ENCODE results near the gene THOC6. TPM values are rescaled to one million over a fixed set of nuclear protein-coding genes. Genes with fewer than 3 reads are reported as not detected.

THOC6 gene
- total RNA-seq, 1 donor = 23.5 TPM

- no peak overlapping the region for H2AFZ ChIP-seq (ENCODE audit: low read length)
- no peak for DNase-seq (ENCODE audit: insufficient read length, low spot score, missing footprints)
These were observed 8.8 kb downstream of the THOC6 start for GRCh38 chr16:3032624-3033023.

GRCh38 chr16:3035289-3035971 lies 11.6 kb downstream of the THOC6 start:
- Histone ChIP-seq H3K4me3 (ENCODE audit: insufficient read depth, low read length) (no peak overlapping the region), H3K27me3 (ENCODE audit: insufficient read depth, low read length) (peaks cover 70% of the 10 kb centered on the region), H3K4me1 (ENCODE audit: insufficient read depth, low read length) (no peaks in the 10 kb centered on the region), H3K79me2 (ENCODE audit: insufficient read depth, low read length) (no peaks in the 10 kb centered on the region), H2AFZ (ENCODE audit: low read length) (no peak overlapping the region), H3K27ac (ENCODE audit: low read depth, low read length) (no peak overlapping the region), H3K9me3 (ENCODE audit: low read depth, low read length) (no peaks in the 10 kb centered on the region), H4K20me1 (ENCODE audit: insufficient read depth, low read length) (no peaks in the 10 kb centered on the region), H3K4me2 (ENCODE audit: insufficient read depth, low read length) (no peak overlapping the region), H3K36me3 (ENCODE audit: insufficient read depth, low read length) (no peaks in the 10 kb centered on the region)
- TF ChIP-seq CTCF (IDR thresholded peaks at IDR 0.05; ENCODE audit: extremely low read depth, low read depth, low read length) = no peak
- no peak for DNase-seq (ENCODE audit: insufficient read length, low spot score, missing footprints)

More at GRCh38 chr16:3032624-3033023, 8.8 kb downstream of the THOC6 start:
- no peaks in the 10 kb centered on the region for H3K79me2 ChIP-seq (ENCODE audit: insufficient read depth, low read length)
- no peak overlapping the region for H3K4me2 ChIP-seq (ENCODE audit: insufficient read depth, low read length)
- H3K9me3 ChIP-seq (ENCODE audit: low read depth, low read length) = no peaks in the 10 kb centered on the region
- H3K4me1 ChIP-seq (ENCODE audit: insufficient read depth, low read length) = no peaks in the 10 kb centered on the region
- peaks cover 10% of the 10 kb centered on the region for H4K20me1 ChIP-seq (ENCODE audit: insufficient read depth, low read length)
- no peak for TF ChIP-seq CTCF (IDR thresholded peaks at IDR 0.05; ENCODE audit: extremely low read depth, low read depth, low read length)
- H3K27me3 ChIP-seq (ENCODE audit: insufficient read depth, low read length) = peaks cover 68% of the 10 kb centered on the region
- no peaks in the 10 kb centered on the region for H3K36me3 ChIP-seq (ENCODE audit: insufficient read depth, low read length)
- no peak overlapping the region for H3K27ac ChIP-seq (ENCODE audit: low read depth, low read length)
- no peak overlapping the region for H3K4me3 ChIP-seq (ENCODE audit: insufficient read depth, low read length)

GRCh38 chr16:3035972-3036725 lies 12.3 kb downstream of the THOC6 start:
- DNase-seq (ENCODE audit: insufficient read length, low spot score, missing footprints) = no peak
- Histone ChIP-seq H3K27ac (ENCODE audit: low read depth, low read length) (no peak overlapping the region), H3K27me3 (ENCODE audit: insufficient read depth, low read length) (peaks cover 71% of the 10 kb centered on the region), H3K79me2 (ENCODE audit: insufficient read depth, low read length) (no peaks in the 10 kb centered on the region), H4K20me1 (ENCODE audit: insufficient read depth, low read length) (no peaks in the 10 kb centered on the region), H2AFZ (ENCODE audit: low read length) (no peak overlapping the region), H3K9me3 (ENCODE audit: low read depth, low read length) (no peaks in the 10 kb centered on the region), H3K4me1 (ENCODE audit: insufficient read depth, low read length) (no peaks in the 10 kb centered on the region), H3K36me3 (ENCODE audit: insufficient read depth, low read length) (no peaks in the 10 kb centered on the region), H3K4me3 (ENCODE audit: insufficient read depth, low read length) (no peak overlapping the region), H3K4me2 (ENCODE audit: insufficient read depth, low read length) (no peak overlapping the region)
- no peak for TF ChIP-seq CTCF (IDR thresholded peaks at IDR 0.05; ENCODE audit: extremely low read depth, low read depth, low read length)

GRCh38 chr16:3036726-3037315 lies 13.0 kb downstream of the THOC6 start, which contains the start of gene BICDL2:
BICDL2 (minus strand) TSS chr16:3036944; CDS start chr16:3035496, 1,448 bp downstream.
- Histone ChIP-seq H3K9me3 (ENCODE audit: low read depth, low read length) (no peaks in the 10 kb centered on the region), H3K4me3 (ENCODE audit: insufficient read depth, low read length) (no peak within 1 kb of the TSS), H3K4me1 (ENCODE audit: insufficient read depth, low read length) (no peaks in the 10 kb centered on the region), H3K79me2 (ENCODE audit: insufficient read depth, low read length) (no peaks in the 10 kb centered on the region), H4K20me1 (ENCODE audit: insufficient read depth, low read length) (no peaks in the 10 kb centered on the region), H3K27ac (ENCODE audit: low read depth, low read length) (no peak within 1 kb of the TSS), H3K36me3 (ENCODE audit: insufficient read depth, low read length) (no peaks in the 10 kb centered on the region), H3K27me3 (ENCODE audit: insufficient read depth, low read length) (peaks cover 71% of the 10 kb centered on the region), H2AFZ (ENCODE audit: low read length) (no peak within 1 kb of the TSS), H3K4me2 (ENCODE audit: insufficient read depth, low read length) (no peak within 1 kb of the TSS)
- no peak for TF ChIP-seq CTCF (IDR thresholded peaks at IDR 0.05; ENCODE audit: extremely low read depth, low read depth, low read length)
- no peak for DNase-seq (ENCODE audit: insufficient read length, low spot score, missing footprints)
